PC-9 (cell line): ENCODE results near the gene OPN1SW. TPM values are rescaled to one million over a fixed set of nuclear protein-coding genes. Genes with fewer than 3 reads are reported as not detected.
A peak's percentile ranks its signal among the peaks of the same experiment; 100 is the strongest.

ENCODE experiments used
- BruUV-seq: library from RNA; stranded (reverse); fragments of 400-500 nt; replicated peaks from 2 replicates; lab custom pipeline; 2021; lab: Mats Ljungman, UMichigan
- CTCF ChIA-PET: fragments of 300-600 bp; sonication (Branson Sonifier 250); formaldehyde crosslinking; loops from one replicate; lab custom pipeline; 2022; ENCODE audit warnings: antibody characterized with exemption; lab: Charles Lee
- POLR2A ChIA-PET: fragments of 300-600 bp; sonication (Branson Sonifier 250); formaldehyde crosslinking; loops from one replicate; lab custom pipeline; 2022; ENCODE audit warnings: antibody characterized with exemption; ENCODE audit not compliant: unreplicated experiment; lab: Charles Lee
- DNase-seq, 2 experiments: peaks; one replicate each; pipeline versions ENCODE4 v3.0.0 to v3.0.0-alpha.2; 2015 to 2022; ENCODE audit warnings: mixed read lengths in 1 of 2
- H2AFZ ChIP-seq: fragments of 200-600 bp; sonication (generic); 2 replicates; pipeline ENCODE4 v1.8.1; 2017; ENCODE audit warnings: antibody characterized with exemption
- H3F3A ChIP-seq: fragments of 200-600 bp; sonication (generic); 2 replicates; pipeline ENCODE4 v1.8.1; 2017; ENCODE audit warnings: antibody characterized with exemption, mild to moderate bottlenecking, low read depth; ENCODE audit not compliant: insufficient read depth
- H3K27ac ChIP-seq: fragments of 200-600 bp; sonication (generic); 2 replicates; pipeline ENCODE4 v1.6.1; 2016; ENCODE audit warnings: mixed run types
- H3K27me3 ChIP-seq: fragments of 200-600 bp; sonication (generic); 2 replicates; pipeline ENCODE4 v1.6.1; 2016; ENCODE audit warnings: low read depth, mixed run types; ENCODE audit not compliant: insufficient read depth
- H3K36me3 ChIP-seq: fragments of 200-600 bp; sonication (generic); 2 replicates; pipeline ENCODE4 v1.6.1; 2016; ENCODE audit warnings: low read depth, mixed run types
- H3K4me1 ChIP-seq: fragments of 200-600 bp; sonication (generic); replicated peaks from 2 replicates; pipeline ENCODE4 v1.6.1; 2016; ENCODE audit warnings: mixed run types; ENCODE audit not compliant: insufficient read depth
- H3K4me2 ChIP-seq: fragments of 200-600 bp; sonication (generic); 2 replicates; pipeline ENCODE4 v1.6.1; 2017; ENCODE audit warnings: mixed run types
- H3K4me3 ChIP-seq: fragments of 200-600 bp; sonication (generic); 2 replicates; pipeline ENCODE4 v1.6.1; 2016; ENCODE audit warnings: mixed run types
- H3K79me2 ChIP-seq: fragments of 200-600 bp; sonication (generic); 2 replicates; pipeline ENCODE4 v1.6.1; 2017; ENCODE audit warnings: low read depth, mixed run types
- H3K9me2 ChIP-seq: fragments of 200-600 bp; sonication (generic); 2 replicates; pipeline ENCODE4 v1.8.1; 2017; ENCODE audit warnings: mild to moderate bottlenecking; ENCODE audit not compliant: insufficient read depth
- H3K9me3 ChIP-seq: fragments of 200-600 bp; sonication (generic); 2 replicates; pipeline ENCODE4 v1.8.1; 2016; ENCODE audit warnings: low read depth; ENCODE audit not compliant: insufficient read depth
- H4K20me1 ChIP-seq: fragments of 200-600 bp; sonication (generic); 2 replicates; pipeline ENCODE4 v1.8.1; 2017; ENCODE audit not compliant: insufficient read depth
- CTCF ChIP-seq: fragments of 200-600 bp; sonication (generic); conservative IDR thresholded peaks from 2 replicates; pipeline ENCODE4 v1.6.1; 2017; ENCODE audit warnings: mixed run types, antibody characterized with exemption, mild to moderate bottlenecking, moderate library complexity
- EZH2 ChIP-seq: fragments of 200-600 bp; sonication (generic); IDR thresholded peaks from 2 replicates; pipeline ENCODE4 v1.8.0; 2017; ENCODE audit warnings: antibody characterized with exemption, low read depth
- intact Hi-C: fragments of 100-400 bp; cut with micrococcal nuclease; formaldehyde crosslinking; loops from one replicate; pipeline ENCODE4 v1.10.0; 2022; ENCODE audit not compliant: unreplicated experiment
- total RNA-seq: library from RNA; stranded (reverse); gene quantifications from 2 replicates; pipeline ENCODE4 v1.2.3, GENCODE V29; 2021

The OPN1SW gene
- total RNA-seq, 1 experiment from 2014 or later: not detected

GRCh38 chr7:128815289-128815942 lies 39.8 kb upstream of the OPN1SW start:
- Histone ChIP-seq H3K4me2 (no peak overlapping the region), H2AFZ (no peak overlapping the region), H3K27ac (no peak overlapping the region), H3K9me3 (no peaks in the 10 kb centered on the region), H3F3A (peaks cover 10% of the 10 kb centered on the region; the same call in 1 of the 2 replicates), H3K4me3 (no peak overlapping the region), H3K9me2 (no peaks in the 10 kb centered on the region), H3K36me3 (no peaks in the 10 kb centered on the region), H3K79me2 (no peaks in the 10 kb centered on the region), H3K4me1 (peaks cover 12% of the 10 kb centered on the region), H3K27me3 (peaks cover 36% of the 10 kb centered on the region), H4K20me1 (no peaks in the 10 kb centered on the region)
- no TSS peak for BruUV-seq
- TF ChIP-seq EZH2 (no peak), CTCF (no peak)
- ChIA-PET CTCF (interaction anchor here (0.7 kb wide), 1 partner anchor 8 kb away, joined by 4 read pairs; no protein-coding TSS in a partner anchor), POLR2A (no interaction called here)
- no peak for DNase-seq
- intact Hi-C loops: no loop called here

GRCh38 chr7:128814499-128814898 lies 38.9 kb upstream of the OPN1SW start:
- Histone ChIP-seq H3K4me2 (no peak overlapping the region), H3K4me3 (no peak overlapping the region), H3K79me2 (no peaks in the 10 kb centered on the region), H3K9me2 (no peaks in the 10 kb centered on the region), H3F3A (peaks cover 10% of the 10 kb centered on the region; the same call in 1 of the 2 replicates), H3K27me3 (peaks cover 32% of the 10 kb centered on the region), H3K27ac (no peak overlapping the region), H3K4me1 (peaks cover 12% of the 10 kb centered on the region), H3K9me3 (no peaks in the 10 kb centered on the region), H2AFZ (no peak overlapping the region), H4K20me1 (no peaks in the 10 kb centered on the region), H3K36me3 (no peaks in the 10 kb centered on the region)
- DNase-seq: no peak
- TF ChIP-seq CTCF (no peak), EZH2 (no peak)
- ChIA-PET POLR2A (no interaction called here), CTCF (no interaction called here)
- BruUV-seq: no TSS peak
- intact Hi-C loops: no loop called here

- Histone ChIP-seq H3K9me3 (no peaks in the 10 kb centered on the region), H3K4me3 (no peak overlapping the region), H2AFZ (no peak overlapping the region), H3K36me3 (no peaks in the 10 kb centered on the region), H3K79me2 (no peaks in the 10 kb centered on the region), H3K9me2 (no peaks in the 10 kb centered on the region), H3K4me2 (0 out of 2 replicates have a peak overlapping the region, but pooled peaks have one; percentile 15), H3K27ac (no peak overlapping the region), H3K27me3 (peaks cover 14% of the 10 kb centered on the region), H3K4me1 (peaks cover 12% of the 10 kb centered on the region), H3F3A (peaks cover 10% of the 10 kb centered on the region; the same call in 1 of the 2 replicates), H4K20me1 (no peaks in the 10 kb centered on the region)
- intact Hi-C loops: no loop called here
- no TSS peak for BruUV-seq
- DNase-seq: peak; percentile 55 to 62
- ChIA-PET CTCF (interaction anchor here (0.6 kb wide), 1 partner anchor 209 kb away, joined by 3 read pairs; no protein-coding TSS in a partner anchor), POLR2A (interaction anchor here (0.6 kb wide), 1 partner anchor 17 kb away, joined by 24 read pairs; no protein-coding TSS in a partner anchor)
- TF ChIP-seq EZH2 (no peak), CTCF (no peak)
Measured at GRCh38 chr7:128812514-128813168, 37.0 kb upstream of the OPN1SW start.
